ENCODE results near the gene CDKL1.

Gene CDKL1

GRCh38 chr14:50389668-50390441 lies 6.8 kb downstream of the CDKL1 start:
- Histone ChIP-seq H3K4me1 (ENCODE audit: control insufficient read depth in 1 of 2, insufficient read depth in 2 of 2, low read length in 2 of 2) (peaks cover 21 to 31% of the 10 kb centered on the region in 2 donors), H3K27ac (ENCODE audit: low read depth, low read length) (peak overlapping the region; percentile 22)

GRCh38 chr14:50388256-50388931 lies 8.3 kb downstream of the CDKL1 start:
- Histone ChIP-seq H3K27ac (ENCODE audit: low read depth, low read length) (peak overlapping the region; percentile 58), H3K4me1 (ENCODE audit: control insufficient read depth in 1 of 2, insufficient read depth in 2 of 2, low read length in 2 of 2) (peaks cover 28 to 34% of the 10 kb centered on the region in 2 donors), H3K9ac (ENCODE audit: low read depth in 1 of 2, low read length in 2 of 2) (peak overlapping the region in 1 of 2 donors; percentile 5)

More at GRCh38 chr14:50389668-50390441, 6.8 kb downstream of the CDKL1 start:
- no peaks in the 10 kb centered on the region for H3K27me3 ChIP-seq (ENCODE audit: control insufficient read depth in 1 of 2, insufficient read depth in 2 of 2, low read length in 2 of 2)
- H3K36me3 ChIP-seq (ENCODE audit: control insufficient read depth in 1 of 2, insufficient read depth in 2 of 2, low read length in 2 of 2), result no peaks in the 10 kb centered on the region
- no peaks in the 10 kb centered on the region for H3K9me3 ChIP-seq (ENCODE audit: control insufficient read depth in 1 of 2, low read length in 2 of 2)
- H3K4me3 ChIP-seq (ENCODE audit: low read depth in 1 of 2, low read length in 2 of 2), result no peak overlapping the region
- no peak overlapping the region for H3K9ac ChIP-seq (ENCODE audit: low read depth in 1 of 2, low read length in 2 of 2)

DNA sequence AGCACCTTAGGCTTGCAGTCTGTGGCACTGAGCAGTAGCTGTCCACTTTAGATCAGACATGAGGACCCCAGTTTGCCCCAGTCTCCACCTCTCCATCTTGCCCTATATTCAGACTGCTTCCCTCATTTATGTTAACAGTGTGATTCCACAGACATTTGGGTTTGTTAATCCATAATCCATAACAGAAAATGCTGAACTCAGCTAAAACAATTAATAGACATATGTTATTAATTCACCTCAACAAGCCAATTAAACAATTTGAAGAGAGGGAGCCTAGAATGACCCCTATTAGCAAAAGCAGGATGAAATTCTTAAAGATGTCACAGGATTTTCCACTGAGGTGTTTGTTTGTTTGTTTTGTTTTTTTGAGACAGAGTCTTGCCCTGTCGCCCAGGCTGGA lies 9.1 kb downstream of the CDKL1 start:
- H3K27ac ChIP-seq (ENCODE audit: low read depth, low read length), result no peak overlapping the region
- no peaks in the 10 kb centered on the region for H3K36me3 ChIP-seq (ENCODE audit: control insufficient read depth in 1 of 2, insufficient read depth in 2 of 2, low read length in 2 of 2)
- no peak overlapping the region for H3K4me3 ChIP-seq (ENCODE audit: low read depth in 1 of 2, low read length in 2 of 2)
- peaks cover 26 to 28% of the 10 kb centered on the region in 2 donors for H3K4me1 ChIP-seq (ENCODE audit: control insufficient read depth in 1 of 2, insufficient read depth in 2 of 2, low read length in 2 of 2)
- no peak overlapping the region for H3K9ac ChIP-seq (ENCODE audit: low read depth in 1 of 2, low read length in 2 of 2)
- no peaks in the 10 kb centered on the region for H3K9me3 ChIP-seq (ENCODE audit: control insufficient read depth in 1 of 2, low read length in 2 of 2)
- no peaks in the 10 kb centered on the region for H3K27me3 ChIP-seq (ENCODE audit: control insufficient read depth in 1 of 2, insufficient read depth in 2 of 2, low read length in 2 of 2)

More at GRCh38 chr14:50388256-50388931, 8.3 kb downstream of the CDKL1 start:
- Histone ChIP-seq H3K4me3 (ENCODE audit: low read depth in 1 of 2, low read length in 2 of 2) (no peak overlapping the region), H3K9me3 (ENCODE audit: control insufficient read depth in 1 of 2, low read length in 2 of 2) (no peaks in the 10 kb centered on the region), H3K36me3 (ENCODE audit: control insufficient read depth in 1 of 2, insufficient read depth in 2 of 2, low read length in 2 of 2) (no peaks in the 10 kb centered on the region), H3K27me3 (ENCODE audit: control insufficient read depth in 1 of 2, insufficient read depth in 2 of 2, low read length in 2 of 2) (no peaks in the 10 kb centered on the region)

- peaks cover 4% of the 10 kb centered on the region in 2 donors for H3K36me3 ChIP-seq (ENCODE audit: control insufficient read depth in 1 of 2, insufficient read depth in 2 of 2, low read length in 2 of 2)
- H3K4me3 ChIP-seq (ENCODE audit: low read depth in 1 of 2, low read length in 2 of 2), result no peak overlapping the region
- H3K27ac ChIP-seq (ENCODE audit: low read depth, low read length), result no peak overlapping the region
- no peak overlapping the region for H3K9ac ChIP-seq (ENCODE audit: low read depth in 1 of 2, low read length in 2 of 2)
- H3K9me3 ChIP-seq (ENCODE audit: control insufficient read depth in 1 of 2, low read length in 2 of 2), result no peaks in the 10 kb centered on the region
- H3K4me1 ChIP-seq (ENCODE audit: control insufficient read depth in 1 of 2, insufficient read depth in 2 of 2, low read length in 2 of 2), result peaks cover 10 to 20% of the 10 kb centered on the region in 2 donors
- no peaks in the 10 kb centered on the region for H3K27me3 ChIP-seq (ENCODE audit: control insufficient read depth in 1 of 2, insufficient read depth in 2 of 2, low read length in 2 of 2)
These were observed 13.0 kb downstream of the CDKL1 start for GRCh38 chr14:50383618-50384225.

DNA sequence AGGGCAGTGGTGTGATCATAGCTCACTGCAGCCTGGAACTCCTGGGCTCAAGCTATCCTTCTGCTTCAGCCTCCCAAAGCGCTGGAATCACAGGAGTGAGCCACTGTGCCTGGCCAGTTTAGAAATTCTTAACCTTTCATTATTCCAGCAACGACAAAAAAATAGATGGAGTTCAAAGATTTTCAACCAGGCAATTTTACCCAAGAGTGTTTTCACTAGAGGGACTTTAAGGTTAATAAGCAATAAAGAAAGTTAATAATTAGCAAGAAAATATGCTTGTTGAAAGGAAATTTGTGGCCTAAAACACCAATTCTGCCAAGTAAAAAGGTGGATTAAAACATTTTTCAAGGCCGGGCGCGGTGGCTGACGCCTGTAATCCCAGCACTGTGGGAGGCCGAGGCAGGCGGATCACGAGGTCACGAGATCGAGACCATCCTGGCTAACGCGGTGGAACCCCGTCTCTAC lies 14.8 kb downstream of the CDKL1 start:
- H3K4me3 ChIP-seq (ENCODE audit: low read depth in 1 of 2, low read length in 2 of 2), result peak overlapping the region in 1 of 2 donors; percentile 29
- H3K27me3 ChIP-seq (ENCODE audit: control insufficient read depth in 1 of 2, insufficient read depth in 2 of 2, low read length in 2 of 2), result no peaks in the 10 kb centered on the region
- H3K9me3 ChIP-seq (ENCODE audit: control insufficient read depth in 1 of 2, low read length in 2 of 2), result no peaks in the 10 kb centered on the region
- peaks cover 10 to 14% of the 10 kb centered on the region in 2 donors for H3K36me3 ChIP-seq (ENCODE audit: control insufficient read depth in 1 of 2, insufficient read depth in 2 of 2, low read length in 2 of 2)
- H3K9ac ChIP-seq (ENCODE audit: low read depth in 1 of 2, low read length in 2 of 2), result no peak overlapping the region
- peaks cover 6 to 14% of the 10 kb centered on the region in 2 donors for H3K4me1 ChIP-seq (ENCODE audit: control insufficient read depth in 1 of 2, insufficient read depth in 2 of 2, low read length in 2 of 2)
- H3K27ac ChIP-seq (ENCODE audit: low read depth, low read length), result no peak overlapping the region

DNA sequence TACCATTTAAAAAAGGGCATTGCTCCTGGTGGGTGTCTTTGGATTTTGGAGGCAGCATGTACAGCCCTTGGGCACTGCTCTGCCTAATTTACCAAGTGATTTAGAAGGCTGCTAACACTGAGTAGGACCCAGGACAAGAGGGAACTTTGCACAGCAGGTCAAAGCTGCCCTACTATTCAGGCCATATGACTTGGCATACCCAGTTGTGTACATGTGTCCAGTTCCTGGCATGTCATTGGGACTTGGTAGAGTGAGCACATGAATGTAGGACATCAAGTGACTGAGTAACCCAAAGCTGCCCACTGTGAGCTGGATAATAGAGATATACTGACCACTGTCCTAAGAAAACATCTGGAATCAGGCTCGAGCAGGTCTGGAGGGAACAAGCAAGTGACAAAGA lies 15.7 kb downstream of the CDKL1 start:
- Histone ChIP-seq H3K4me3 (ENCODE audit: low read depth in 1 of 2, low read length in 2 of 2) (no peak overlapping the region), H3K9me3 (ENCODE audit: control insufficient read depth in 1 of 2, low read length in 2 of 2) (no peaks in the 10 kb centered on the region), H3K36me3 (ENCODE audit: control insufficient read depth in 1 of 2, insufficient read depth in 2 of 2, low read length in 2 of 2) (peaks cover 12 to 14% of the 10 kb centered on the region in 2 donors), H3K9ac (ENCODE audit: low read depth in 1 of 2, low read length in 2 of 2) (no peak overlapping the region), H3K4me1 (ENCODE audit: control insufficient read depth in 1 of 2, insufficient read depth in 2 of 2, low read length in 2 of 2) (peaks cover 6 to 14% of the 10 kb centered on the region in 2 donors), H3K27ac (ENCODE audit: low read depth, low read length) (no peak overlapping the region), H3K27me3 (ENCODE audit: control insufficient read depth in 1 of 2, insufficient read depth in 2 of 2, low read length in 2 of 2) (no peaks in the 10 kb centered on the region)

GRCh38 chr14:50380455-50380854 lies 16.2 kb downstream of the CDKL1 start:
- Histone ChIP-seq H3K27me3 (ENCODE audit: control insufficient read depth in 1 of 2, insufficient read depth in 2 of 2, low read length in 2 of 2) (no peaks in the 10 kb centered on the region), H3K27ac (ENCODE audit: low read depth, low read length) (no peak overlapping the region), H3K9me3 (ENCODE audit: control insufficient read depth in 1 of 2, low read length in 2 of 2) (no peaks in the 10 kb centered on the region), H3K4me3 (ENCODE audit: low read depth in 1 of 2, low read length in 2 of 2) (no peak overlapping the region), H3K9ac (ENCODE audit: low read depth in 1 of 2, low read length in 2 of 2) (no peak overlapping the region), H3K4me1 (ENCODE audit: control insufficient read depth in 1 of 2, insufficient read depth in 2 of 2, low read length in 2 of 2) (peaks cover 6 to 14% of the 10 kb centered on the region in 2 donors), H3K36me3 (ENCODE audit: control insufficient read depth in 1 of 2, insufficient read depth in 2 of 2, low read length in 2 of 2) (peaks cover 12 to 14% of the 10 kb centered on the region in 2 donors)

DNA sequence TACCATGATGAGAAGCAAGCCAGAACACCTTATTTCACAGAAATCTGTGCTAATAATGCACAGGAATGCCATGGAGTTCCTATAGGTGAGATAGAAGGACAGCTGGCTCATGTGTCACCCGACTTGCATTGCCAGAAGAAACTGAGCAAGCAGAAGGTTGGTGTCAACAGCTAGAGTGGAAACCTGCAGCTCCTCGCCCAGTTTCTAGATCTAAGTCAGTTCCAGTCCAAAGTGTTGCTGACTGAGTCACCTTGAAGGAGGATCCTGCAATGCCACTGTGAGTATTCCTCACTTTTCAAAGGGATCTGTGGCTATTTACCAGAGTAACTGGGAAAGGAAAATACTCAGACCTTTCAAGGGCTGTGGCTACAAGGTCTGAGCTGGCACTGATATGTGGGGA lies 17.1 kb downstream of the CDKL1 start:
- Histone ChIP-seq H3K27me3 (ENCODE audit: control insufficient read depth in 1 of 2, insufficient read depth in 2 of 2, low read length in 2 of 2) (no peaks in the 10 kb centered on the region), H3K9ac (ENCODE audit: low read depth in 1 of 2, low read length in 2 of 2) (no peak overlapping the region), H3K4me1 (ENCODE audit: control insufficient read depth in 1 of 2, insufficient read depth in 2 of 2, low read length in 2 of 2) (peaks cover 6 to 14% of the 10 kb centered on the region in 2 donors), H3K4me3 (ENCODE audit: low read depth in 1 of 2, low read length in 2 of 2) (no peak overlapping the region), H3K36me3 (ENCODE audit: control insufficient read depth in 1 of 2, insufficient read depth in 2 of 2, low read length in 2 of 2) (peaks cover 12 to 14% of the 10 kb centered on the region in 2 donors), H3K9me3 (ENCODE audit: control insufficient read depth in 1 of 2, low read length in 2 of 2) (no peaks in the 10 kb centered on the region), H3K27ac (ENCODE audit: low read depth, low read length) (no peak overlapping the region)

- no peak overlapping the region for H3K4me3 ChIP-seq (ENCODE audit: low read depth in 1 of 2, low read length in 2 of 2)
- peaks cover 12 to 14% of the 10 kb centered on the region in 2 donors for H3K36me3 ChIP-seq (ENCODE audit: control insufficient read depth in 1 of 2, insufficient read depth in 2 of 2, low read length in 2 of 2)
These were observed 19.1 kb downstream of the CDKL1 start for GRCh38 chr14:50377550-50378085.

More at GRCh38 chr14:50377550-50378085, 19.1 kb downstream of the CDKL1 start:
- no peak overlapping the region for H3K9ac ChIP-seq (ENCODE audit: low read depth in 1 of 2, low read length in 2 of 2)
- H3K27me3 ChIP-seq (ENCODE audit: control insufficient read depth in 1 of 2, insufficient read depth in 2 of 2, low read length in 2 of 2), result no peaks in the 10 kb centered on the region
- peaks cover 0 to 6% of the 10 kb centered on the region in 2 donors for H3K4me1 ChIP-seq (ENCODE audit: control insufficient read depth in 1 of 2, insufficient read depth in 2 of 2, low read length in 2 of 2)
- no peaks in the 10 kb centered on the region for H3K9me3 ChIP-seq (ENCODE audit: control insufficient read depth in 1 of 2, low read length in 2 of 2)
- H3K27ac ChIP-seq (ENCODE audit: low read depth, low read length), result no peak overlapping the region

Measured in duodenal mucosa (tissue), 2 donors.